Measurements from ENCODE around the gene KIFC1. TPM values are rescaled to one million over a fixed set of nuclear protein-coding genes. Genes with fewer than 3 reads are reported as not detected.
"Not testable (repeated sequence)": the region's sequence is repeated elsewhere in the genome, so short reads cannot be mapped to it uniquely, and the experiment has no call there.

KIFC1 gene
- total RNA-seq, result 123 and 127 TPM in 2 replicates

DNA sequence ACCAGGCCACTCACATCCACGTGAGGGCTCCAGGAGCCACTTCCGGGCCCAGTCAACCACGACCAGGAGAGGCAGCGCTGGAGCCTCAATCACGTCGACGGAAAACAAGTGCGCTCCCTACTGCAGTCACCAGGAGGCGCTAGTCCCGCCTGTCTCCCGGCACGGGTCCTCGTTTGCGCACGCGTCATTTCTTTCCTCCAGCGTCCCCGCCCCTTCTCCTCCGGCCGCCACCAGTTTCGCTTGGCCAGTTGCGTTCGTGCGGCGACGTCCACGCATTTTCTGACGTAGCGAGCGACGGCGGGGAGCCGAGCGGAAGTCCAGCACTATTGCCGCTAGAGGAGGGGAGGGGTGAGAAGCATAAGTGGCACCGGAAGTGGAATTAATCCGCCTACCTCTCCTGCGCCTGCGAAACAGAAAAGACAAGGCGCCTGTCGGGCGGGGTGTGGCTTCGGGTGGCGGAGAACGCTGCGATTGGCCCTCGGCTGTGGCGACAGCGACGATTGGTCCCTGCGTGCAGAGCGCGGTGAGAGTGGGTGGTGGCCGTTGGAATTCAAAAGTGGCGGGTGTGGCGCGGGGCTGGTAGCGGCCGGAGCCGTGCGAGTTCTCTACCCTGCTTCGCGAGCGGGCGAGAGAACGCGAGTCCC is at the start of gene KIFC1:
KIFC1 (plus strand) TSS at position 546 of the 644 bp plus-strand sequence. CDS start 163 bp downstream, outside the sequence.
- intact Hi-C loops (cut with micrococcal nuclease), result loop anchor here (1.0 to 2.0 kb wide), 11 partner anchors 19 to 189 kb away; partner anchors contain the start of genes B3GALT4, BAK1, PFDN6 and WDR46

- intact Hi-C loops (cut with micrococcal nuclease), result not testable (repeated sequence)
These were observed 48.0 kb upstream of the KIFC1 start for GRCh38 chr6:33343606-33343952.

DNA sequence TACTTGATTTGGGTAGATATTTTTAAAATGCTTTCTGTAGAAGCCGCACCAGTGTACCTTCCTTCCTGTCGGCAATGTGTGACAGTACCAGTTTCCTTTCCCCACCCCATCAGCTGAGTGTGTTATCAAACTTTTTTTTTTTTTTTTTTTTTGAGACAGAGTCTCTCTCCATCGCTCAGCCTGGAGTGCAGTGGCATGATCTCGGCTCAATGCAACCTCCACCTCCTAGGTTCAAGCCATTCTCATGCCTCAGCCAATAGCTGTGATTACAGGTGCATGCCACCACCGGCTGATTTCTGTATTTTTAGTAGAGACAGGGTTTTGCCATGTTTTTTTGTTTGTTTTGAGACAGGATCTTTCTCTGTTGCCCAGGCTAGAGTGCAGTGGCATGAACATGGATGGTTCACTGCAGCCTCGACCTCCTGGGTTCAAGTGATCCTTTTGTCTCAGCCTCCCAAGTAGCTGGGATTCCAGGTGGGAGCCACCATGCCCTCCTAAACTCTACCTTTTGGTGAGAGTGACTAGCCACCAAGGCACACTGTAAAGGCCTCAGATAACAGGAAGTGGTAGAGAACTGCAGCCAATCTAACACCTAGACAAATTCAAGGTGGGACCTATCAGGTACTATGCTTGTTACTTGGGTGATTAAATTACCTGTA is 47.5 kb upstream of the KIFC1 start:
- intact Hi-C loops (cut with micrococcal nuclease), result loop anchor here (1.0 to 2.0 kb wide), 3 partner anchors 21 to 67 kb away; partner anchors contain the start of gene B3GALT4

DNA sequence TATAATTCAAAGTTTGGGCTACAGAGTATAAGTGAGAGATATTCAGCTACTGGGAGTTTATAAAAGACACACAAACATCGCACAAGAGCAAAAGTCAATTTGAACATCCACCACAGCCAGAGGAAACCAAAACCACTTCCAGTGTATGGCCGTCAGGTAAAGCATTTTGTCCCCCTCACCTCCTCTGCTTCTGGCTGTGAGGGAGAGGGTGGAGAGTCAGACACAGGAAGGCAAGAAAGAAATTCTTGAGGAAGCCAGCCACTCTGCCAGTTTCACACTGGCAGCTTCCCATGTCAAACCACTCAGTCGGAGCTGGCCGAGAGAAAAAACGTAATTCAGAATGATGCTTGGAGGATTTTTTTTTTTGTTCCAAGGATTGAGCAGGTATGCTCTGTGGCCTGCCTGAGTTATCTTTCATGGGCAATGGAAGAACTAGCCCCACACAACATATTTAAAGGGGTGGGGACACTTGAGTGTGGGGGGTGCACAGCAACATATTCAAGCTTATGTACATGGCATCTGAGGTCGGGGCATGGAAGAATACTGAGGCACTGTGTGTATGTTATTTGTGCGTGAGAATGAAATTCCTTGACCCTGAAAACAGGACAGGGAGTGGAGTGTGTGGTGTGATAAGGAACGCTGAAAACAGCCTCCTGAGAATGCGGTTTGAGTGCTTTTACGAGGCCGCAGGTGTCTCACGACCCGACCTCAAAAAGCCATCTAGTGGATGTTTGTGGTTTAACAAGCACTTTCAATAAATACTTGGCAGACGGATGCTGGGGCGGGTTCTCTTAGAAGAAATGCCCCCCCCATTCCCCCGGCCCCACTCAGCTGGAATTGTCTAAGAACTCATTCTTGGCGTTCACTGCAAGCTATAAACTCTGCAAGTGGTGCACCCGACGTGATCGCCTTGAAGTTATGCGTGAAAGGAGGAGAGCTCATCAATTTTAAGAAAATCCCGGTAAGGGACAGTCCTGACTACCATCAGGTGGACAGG is 46.6 kb upstream of the KIFC1 start:
- intact Hi-C loops (cut with micrococcal nuclease), result loop anchor here (1.0 to 2.0 kb wide), 5 partner anchors 22 to 68 kb away; partner anchors contain the start of genes B3GALT4, KIFC1 and ZBTB22

GRCh38 chr6:33346972-33347371 is 44.7 kb upstream of the KIFC1 start:
- intact Hi-C loops (cut with micrococcal nuclease), result not testable (repeated sequence)

DNA sequence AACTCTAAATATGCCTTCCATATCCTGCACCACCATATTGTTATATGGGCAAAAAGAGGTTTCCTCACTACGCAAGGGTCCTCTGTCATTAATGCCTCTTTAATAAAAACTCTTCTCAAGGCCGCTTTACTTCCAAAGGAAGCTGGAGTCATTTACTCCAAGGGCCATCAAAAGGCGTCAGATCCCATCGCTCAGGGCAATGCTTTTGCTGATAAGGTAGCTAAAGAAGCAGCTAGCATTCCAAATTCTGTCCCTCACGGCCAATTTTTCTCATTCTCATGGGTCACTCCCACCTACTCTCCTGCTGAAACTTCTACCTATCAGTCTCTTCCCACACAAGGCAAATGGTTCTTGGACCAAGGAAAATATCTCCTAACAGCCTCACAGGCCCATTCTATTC is 43.8 kb upstream of the KIFC1 start:
- intact Hi-C loops (cut with micrococcal nuclease), result no loop called here

- intact Hi-C loops (cut with micrococcal nuclease), result not testable (repeated sequence)
These were observed 35.8 kb upstream of the KIFC1 start for GRCh38 chr6:33355860-33356259.

- intact Hi-C loops (cut with micrococcal nuclease), result no loop called here
These were observed 35.3 kb upstream of the KIFC1 start for GRCh38 chr6:33356295-33356694.

DNA sequence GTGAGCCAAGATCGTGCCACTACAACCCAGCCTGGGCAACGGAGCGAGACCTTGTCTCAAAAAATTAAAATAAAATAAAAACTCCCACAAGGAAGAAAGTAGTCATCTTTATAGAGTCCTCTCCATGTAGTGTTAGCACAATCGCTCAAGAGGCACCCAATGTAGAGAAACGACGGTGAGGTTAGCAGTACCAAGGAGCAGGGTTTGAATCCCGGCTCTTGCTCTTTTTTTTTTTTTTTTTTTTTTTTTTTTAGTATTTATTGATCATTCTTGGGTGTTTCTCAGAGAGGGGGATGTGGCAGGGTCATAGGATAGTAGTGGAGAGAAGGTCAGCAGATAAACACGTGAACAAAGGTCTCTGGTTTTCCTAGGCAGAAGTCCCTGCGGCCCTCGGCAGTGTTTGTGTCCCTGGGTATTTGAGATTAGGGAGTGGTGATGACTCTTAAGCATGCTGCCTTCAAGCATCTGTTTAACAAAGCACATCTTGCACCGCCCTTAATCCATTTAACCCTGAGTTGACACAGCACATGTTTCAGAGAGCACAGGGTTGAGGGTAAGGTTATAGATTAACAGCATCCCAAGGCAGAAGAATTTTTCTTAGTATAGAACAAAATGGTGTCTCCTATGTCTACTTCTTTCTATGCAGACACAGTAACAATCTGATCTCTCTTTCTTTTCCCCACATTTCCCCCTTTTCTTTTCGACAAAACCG is 34.3 kb upstream of the KIFC1 start:
- intact Hi-C loops (cut with micrococcal nuclease), result not testable (repeated sequence)

GRCh38 chr6:33359331-33359730 is 32.3 kb upstream of the KIFC1 start:
- intact Hi-C loops (cut with micrococcal nuclease), result no loop called here

DNA sequence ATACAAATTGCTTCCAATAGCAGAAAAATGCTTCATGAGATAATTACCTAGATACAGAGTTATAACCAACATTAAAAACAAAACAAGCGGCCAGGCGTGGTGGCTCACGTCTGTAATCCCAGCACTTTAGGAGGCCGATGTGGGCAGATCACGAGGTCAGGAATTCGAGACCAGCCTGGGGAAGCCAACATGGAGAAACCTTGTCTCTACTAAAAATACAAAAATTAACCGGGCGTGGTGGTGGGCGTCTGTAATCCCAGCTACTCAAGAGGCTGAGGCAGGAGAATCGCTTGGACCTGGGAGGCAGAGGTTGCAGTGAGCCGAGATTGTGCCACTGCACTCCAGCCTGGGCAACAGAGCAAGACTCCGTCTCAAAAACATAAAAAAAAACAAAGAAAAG is 28.1 kb upstream of the KIFC1 start:
- intact Hi-C loops (cut with micrococcal nuclease), result not testable (repeated sequence)

- intact Hi-C loops (cut with micrococcal nuclease), result not testable (repeated sequence)
These were observed 27.0 kb upstream of the KIFC1 start for GRCh38 chr6:33364475-33365205.

- intact Hi-C loops (cut with micrococcal nuclease), result not testable (repeated sequence)
These were observed 26.2 kb upstream of the KIFC1 start for GRCh38 chr6:33365206-33365971.

- intact Hi-C loops (cut with micrococcal nuclease), result no loop called here
These were observed 24.5 kb upstream of the KIFC1 start for GRCh38 chr6:33367009-33367714.

DNA sequence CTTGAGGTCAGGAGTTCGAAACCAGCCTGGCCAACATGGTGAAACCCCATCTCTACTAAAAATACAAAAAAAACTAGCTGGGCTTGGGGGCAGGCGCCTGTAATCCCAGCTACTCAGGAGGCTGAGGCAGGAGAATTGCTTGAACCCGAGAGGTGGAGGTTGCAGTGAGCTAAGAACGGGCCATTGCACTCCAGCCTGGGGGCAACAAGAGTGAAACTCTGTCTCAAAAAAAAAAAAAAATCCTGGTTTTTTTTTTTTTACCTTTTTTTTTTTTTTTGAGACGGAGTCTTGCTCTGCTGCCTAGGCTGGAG is 24.0 kb upstream of the KIFC1 start:
- intact Hi-C loops (cut with micrococcal nuclease), result not testable (repeated sequence)

- intact Hi-C loops (cut with micrococcal nuclease), result not testable (repeated sequence)
These were observed 19.7 kb upstream of the KIFC1 start for GRCh38 chr6:33371901-33372300.

- intact Hi-C loops (cut with micrococcal nuclease), result no loop called here
These were observed 19.0 kb upstream of the KIFC1 start for GRCh38 chr6:33372526-33373123.

Measured in T-helper 2 cell treated with Interferon-gamma antibody and Interleukin-4, amounts not matched to agents 100 ng/mL and 5 ng/mL, for 36 hours (primary cell).